Ureter (tissue), 1 donor: ENCODE results near the gene ATP8A2. TPM values are rescaled to one million over a fixed set of nuclear protein-coding genes. Genes with fewer than 3 reads are reported as not detected.

Experiments used
- DNase-seq: peaks from one replicate; pipeline ENCODE4 v3.0.0-alpha.2; 2020; ENCODE audit warnings: low spot score
- total RNA-seq: library from RNA; stranded (reverse); gene quantifications from one replicate; pipeline ENCODE4 v1.2.4, GENCODE V29; 2023
- donor health status: DM: yes; HTN: yes; CAD: no.

The ATP8A2 gene
- total RNA-seq, 1 donor from 2014 or later, result 0.13 TPM

DNA sequence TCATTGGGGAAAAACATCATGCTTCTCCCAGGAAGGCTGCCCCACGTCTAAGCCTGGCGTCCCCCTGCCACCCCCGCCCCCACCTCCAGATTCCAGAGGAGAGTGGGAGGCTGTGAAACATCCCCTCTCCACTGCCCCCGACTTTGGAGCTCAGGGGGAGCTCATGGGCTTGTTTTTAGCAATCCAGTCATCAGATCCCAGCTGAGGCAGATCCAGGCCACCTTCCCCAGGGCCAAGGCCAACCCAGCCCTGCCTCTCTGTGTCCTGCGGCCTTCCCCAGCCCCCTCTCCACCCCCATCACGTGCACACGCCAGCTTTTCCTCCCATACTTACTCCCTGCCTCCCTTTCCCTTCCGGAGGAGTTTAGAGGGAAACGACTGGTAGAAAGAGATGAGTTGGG, 641.2 kb downstream of the ATP8A2 start:
- DNase-seq, result no peak

DNA sequence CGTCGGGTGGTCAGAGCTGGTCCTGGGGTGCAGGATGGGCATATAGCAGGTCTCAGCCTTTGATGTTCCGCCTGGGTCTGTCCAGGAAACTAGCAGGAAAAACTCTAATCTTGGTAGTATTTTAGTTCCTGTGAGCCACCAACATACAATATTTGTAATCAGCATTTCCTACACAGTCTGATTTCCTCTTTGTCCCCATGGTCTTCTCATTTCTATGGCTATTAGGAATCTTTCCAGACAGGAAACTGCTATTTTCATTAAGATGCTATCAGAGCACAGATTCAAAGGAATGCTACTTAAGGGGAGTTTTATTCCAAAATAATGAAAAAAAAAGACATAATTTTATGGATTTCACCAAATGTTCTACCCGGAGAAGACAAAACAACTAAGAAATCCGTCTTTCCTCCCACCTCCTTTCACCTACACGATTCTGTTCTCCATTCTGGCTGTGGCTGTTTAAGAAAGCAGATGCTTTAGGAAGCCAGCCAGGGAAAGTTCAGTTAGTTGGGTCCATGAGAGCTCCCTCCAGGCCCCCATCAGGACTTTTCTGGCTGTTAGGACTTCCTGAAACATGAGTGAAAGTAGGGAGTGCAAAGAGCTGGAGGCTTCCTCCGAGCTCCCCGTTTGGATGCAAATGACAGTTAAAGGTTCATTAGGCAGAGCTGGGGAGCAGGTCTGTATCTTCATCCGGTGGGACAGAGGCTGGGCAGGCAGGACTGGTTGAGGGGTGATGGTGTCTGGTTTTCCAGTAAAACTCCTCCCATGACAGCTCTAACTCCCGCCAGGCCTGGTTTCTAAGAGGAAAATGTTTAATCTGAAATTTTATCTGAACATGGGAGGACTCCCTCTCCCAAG, 643.7 kb downstream of the ATP8A2 start:
- no peak for DNase-seq

DNA sequence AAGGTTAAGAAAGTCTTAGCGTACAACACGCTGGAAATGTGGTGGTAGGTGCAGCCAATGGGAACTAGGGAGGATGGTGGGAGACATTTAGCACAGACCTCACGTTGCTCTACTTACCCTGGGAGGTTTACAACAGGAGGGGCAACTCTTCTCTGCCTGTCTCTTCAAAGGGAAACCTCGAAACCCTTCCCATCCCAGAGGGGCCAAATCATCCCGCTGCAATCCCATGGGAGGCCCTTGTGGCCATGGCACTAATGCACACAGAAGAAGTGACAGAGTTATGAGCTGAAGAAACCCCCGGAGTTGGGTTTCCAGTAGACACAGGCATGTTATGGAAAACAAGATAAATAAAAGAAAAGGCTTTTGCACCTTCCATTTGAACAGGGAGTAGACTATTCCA, 644.4 kb downstream of the ATP8A2 start:
- DNase-seq, result no peak

DNA sequence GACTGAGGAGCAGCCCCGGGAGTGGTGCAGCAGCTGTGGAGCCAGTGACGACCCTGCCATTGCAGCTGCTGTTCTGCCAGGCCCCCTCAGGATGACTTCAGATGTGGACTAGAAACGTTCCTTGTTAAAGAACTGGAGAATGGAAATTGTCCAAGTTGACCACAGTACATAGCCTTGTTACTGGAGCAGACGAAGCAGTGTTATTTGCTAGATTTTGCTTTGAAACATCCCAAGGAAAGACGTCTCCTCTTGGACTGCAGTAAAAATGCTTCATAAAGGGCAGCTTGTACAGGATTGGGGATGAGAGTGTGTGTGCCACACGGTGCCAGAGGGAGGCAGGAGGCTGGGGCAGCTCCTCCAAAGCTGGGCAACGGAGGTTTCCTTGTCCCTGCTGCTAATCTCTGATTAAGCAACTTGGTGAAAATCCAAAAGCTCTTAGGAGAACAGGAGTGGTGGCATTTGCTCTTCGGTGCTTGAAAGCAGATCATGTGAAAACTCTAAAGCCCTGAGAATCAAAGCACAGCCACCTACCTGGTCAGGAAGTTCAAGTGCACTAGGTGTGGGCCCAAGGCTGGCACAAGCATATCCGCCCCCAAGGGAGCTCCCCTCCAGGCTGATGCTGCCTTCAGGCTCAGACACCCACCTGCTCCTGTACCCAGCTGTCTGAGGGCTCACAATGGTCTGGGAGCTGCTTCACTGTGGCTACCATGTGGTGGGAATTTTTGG, 645.6 kb downstream of the ATP8A2 start:
- DNase-seq, result no peak

DNA sequence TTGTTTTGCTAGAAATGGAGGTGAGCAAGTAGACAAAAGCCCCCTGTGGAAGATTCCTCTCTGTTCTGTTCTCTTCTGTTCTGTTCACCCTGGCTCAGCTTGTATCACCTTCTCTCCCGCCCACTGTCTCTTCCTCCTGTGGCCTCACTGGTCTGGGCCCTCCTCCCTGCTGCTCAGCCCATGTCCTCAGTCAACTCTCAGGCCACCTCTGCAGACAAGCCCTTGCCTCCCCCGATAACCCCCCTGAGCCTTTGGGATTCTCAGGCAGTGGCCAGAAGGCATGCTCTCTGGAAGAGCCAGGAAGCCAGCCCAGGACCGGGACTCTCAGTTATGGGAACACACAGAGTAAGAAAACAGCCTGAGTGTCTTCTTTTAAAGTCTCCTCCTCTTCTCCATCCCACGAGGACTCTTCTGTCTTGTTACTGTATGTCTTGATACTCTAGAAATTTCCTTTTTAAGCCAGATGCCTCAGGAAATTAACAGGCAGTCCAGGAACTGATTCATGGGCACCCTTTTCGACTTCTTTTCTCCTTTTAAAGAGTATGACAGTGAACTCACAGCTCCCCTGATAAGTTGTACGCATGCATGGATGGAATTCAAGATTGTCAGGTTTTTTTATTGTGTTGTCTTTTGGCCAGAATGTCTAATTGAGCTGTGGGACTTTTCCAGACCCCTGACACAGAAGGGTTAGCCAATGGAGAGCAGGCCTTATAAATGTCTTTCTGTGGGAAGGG, 646.3 kb downstream of the ATP8A2 start:
- no peak for DNase-seq

DNA sequence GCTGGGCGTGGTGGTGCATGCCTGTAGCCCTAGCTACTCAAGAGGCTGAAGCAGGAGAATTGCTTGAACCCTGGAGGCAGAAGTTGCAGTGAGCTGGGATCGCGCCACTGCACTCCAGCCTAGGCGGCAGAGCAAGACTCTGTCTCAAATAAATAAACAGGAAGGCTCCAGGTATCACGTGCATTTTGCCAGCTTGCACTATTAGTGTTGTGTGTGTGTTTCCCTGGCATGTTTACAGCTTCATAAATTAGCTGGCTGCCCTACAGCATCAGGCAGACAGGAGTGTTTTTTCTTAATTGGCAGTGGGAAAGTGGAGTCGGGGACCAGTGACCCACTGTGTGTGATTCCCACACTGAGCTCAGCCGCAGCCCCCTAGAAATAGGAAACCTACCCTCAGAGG, 647.5 kb downstream of the ATP8A2 start:
- DNase-seq, result no peak

DNA sequence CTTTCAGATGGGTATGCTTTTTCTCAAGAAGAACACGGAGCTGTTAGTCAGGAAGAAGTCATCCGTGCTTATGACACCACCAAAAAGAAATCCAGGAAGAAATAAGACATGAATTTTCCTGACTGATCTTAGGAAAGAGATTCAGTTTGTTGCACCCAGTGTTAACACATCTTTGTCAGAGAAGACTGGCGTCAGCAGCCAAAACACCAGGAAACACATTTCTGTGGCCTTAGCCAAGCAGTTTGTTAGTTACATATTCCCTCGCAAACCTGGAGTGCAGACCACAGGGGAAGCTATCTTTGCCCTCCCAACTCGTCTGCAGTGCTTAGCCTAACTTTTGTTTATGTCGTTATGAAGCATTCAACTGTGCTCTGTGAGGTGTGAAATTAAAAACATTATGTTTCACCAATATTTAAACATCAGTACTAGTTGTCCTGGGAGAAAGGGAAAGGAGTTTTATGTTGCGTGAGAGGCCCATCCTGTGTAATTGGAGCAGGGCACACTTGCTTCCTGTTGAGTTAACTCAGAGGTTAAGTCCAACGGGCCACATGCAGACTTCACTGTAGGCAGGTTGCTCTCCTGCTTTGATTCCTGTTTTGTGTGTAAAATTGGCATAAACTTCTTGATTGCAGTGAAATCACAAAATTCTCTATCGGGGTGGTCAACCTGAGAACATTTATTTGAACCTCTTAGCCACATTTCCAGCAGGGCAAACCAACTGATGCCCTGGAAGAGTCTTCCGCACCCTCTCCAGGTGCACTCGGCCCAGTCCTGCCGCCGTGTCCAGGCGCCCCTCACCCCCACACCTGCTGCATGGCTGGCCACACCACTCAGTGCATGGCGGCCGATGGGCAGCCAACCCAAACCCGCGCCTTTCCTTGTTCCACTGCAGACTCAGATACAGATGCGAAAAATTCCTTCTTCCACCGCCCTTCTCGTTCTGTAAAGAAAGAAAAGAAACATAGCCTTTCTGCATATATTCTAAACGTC, 648.4 kb downstream of the ATP8A2 start:
- DNase-seq, result no peak

DNA sequence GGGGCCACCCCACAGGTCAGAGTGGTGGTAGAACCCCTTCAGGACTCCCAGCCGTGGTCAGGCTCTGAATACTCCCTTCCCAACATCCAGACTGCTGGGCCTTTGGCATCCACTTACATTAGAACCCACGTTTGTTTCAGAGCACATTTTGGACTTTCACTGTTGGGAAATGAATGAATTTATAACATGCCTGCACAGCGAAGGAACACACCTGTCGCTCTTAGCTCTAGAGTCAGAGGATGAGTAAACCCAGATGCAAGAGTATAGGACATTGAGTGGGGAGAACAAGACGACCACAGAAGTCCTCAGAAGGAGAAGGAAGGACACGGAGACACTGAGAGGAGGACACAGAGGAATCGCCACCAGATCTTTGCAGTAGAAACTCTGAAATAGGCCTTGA, 649.1 kb downstream of the ATP8A2 start:
- DNase-seq, result no peak

DNA sequence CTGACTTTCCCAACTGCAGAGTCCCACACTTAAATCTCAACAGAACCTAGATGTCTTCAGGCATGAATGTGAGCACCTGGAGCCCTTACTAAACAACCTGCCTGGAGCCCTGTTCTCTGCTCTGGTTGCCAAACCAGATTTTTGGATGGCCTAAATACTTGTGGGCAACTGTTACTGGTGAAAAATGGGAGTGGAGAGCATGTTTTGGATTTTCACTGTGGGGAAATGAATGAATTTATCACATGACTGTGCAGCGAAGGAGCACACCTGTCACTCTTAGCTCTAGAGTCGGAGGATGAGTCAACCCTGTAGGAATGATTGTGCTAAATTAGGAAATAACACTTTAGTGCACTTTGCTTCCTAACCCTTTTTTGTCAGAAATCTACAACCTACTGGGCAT, 649.7 kb downstream of the ATP8A2 start:
- DNase-seq, result no peak

DNA sequence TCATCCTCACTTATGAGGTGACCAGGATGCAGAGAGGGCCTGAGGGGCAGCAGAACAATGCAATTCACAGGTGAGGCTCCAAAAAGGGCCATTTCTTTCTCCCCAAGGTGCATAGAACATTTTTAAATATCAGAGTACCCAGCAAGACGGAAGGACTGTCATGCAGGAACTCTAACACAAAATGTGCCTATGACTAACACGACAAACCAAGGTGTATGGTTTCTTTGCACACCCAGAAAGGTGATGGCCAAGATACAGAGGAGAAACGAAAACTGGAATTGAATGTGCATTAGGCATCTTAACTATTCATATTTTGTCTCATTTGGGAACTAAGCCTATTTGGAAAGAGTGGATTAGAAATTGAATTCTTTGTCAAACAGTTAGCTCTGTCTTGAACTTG, 650.2 kb downstream of the ATP8A2 start:
- no peak for DNase-seq

DNA sequence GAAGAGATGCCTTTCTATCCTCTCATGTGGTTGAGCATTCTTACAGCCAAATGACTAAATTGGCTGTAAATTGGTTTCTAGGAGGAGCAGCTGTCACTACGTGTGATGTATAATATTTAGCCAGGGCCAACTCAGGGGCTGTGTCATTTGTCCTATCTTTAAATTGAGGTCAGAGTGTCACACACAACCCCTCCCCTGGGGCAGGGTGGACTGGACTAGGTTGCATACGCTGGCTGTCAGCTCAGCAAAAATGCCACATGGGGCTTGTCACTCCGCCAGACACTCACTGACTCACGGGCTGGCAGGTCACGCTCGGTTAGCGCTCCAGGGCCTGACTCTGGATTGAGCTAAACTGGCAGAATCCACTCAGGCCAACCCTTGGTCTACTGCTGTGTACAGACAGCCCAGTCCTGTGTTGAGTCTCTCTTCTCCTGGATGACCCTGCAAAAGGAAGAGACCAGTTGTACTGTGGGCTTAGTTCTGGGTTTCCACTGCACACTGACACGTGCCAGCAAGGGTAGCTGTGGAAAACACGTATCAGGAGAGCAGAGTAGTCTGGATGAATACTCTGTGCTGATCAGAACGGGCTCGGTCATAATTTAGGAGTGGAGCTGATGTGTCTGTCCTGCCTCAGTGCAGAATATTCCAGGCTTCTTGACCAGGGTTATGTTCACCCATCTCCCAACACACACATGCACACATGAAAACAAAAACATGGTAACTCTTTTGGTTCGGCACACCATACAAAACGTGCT, 650.9 kb downstream of the ATP8A2 start:
- DNase-seq, result peak; percentile 78

DNA sequence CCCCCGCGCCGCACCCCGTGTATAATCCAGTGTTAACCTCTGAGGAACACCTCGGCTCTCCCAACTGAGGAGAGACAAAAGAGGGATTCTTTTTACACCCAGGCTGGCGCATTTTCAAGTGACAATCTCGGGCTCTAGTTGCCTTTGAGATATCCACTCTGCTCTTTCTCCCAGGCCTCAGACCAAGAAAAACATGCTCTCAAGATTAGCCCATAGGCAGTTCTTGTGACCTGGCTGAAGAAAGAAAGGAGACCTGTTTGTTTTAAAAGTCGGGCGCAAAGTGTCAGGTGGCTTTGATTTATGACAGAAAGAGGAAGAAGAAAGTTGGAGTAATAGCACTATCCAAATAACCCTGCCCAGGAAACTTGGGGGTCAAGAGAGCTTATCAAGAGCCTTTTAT, 652.8 kb downstream of the ATP8A2 start:
- no peak for DNase-seq

DNA sequence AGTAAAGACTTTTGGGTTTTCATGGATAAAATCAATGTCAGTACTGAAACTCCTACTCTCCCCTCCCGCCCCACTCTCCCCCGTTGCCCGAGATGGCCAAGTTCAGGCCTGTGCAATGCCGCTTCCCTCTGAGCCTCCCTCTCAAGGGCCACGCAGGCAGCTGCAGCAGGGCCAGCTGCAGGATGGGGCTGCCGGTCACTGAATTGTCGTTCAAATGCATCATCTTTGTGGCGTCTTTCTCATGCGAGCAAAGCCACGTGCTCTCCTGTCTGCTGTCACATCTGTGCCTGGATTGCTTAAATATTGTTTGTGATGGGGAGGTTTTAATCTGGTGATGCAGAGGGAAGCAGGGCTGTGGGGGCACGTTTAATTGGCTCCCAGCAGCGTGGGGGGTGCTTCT, 653.4 kb downstream of the ATP8A2 start:
- DNase-seq, result no peak

DNA sequence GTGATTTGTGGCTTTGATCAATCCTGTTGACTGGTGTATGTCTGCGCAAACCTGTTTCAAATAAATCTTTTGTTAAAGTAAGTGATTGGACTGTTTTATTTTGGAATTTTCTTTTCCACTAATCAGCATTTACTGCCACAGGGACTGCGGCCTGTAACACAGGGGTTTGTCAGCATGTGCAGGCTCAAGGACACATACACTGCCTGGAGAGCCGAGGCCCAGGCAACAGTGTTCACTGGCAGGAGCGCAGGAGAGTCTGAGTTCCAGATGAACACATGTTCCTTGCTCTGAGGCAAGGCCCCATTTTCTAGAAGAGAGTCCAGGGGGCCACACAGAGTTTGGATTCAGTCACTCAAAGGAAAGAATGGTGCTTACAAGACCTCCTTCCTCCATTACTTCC, 654.0 kb downstream of the ATP8A2 start:
- DNase-seq, result no peak

DNA sequence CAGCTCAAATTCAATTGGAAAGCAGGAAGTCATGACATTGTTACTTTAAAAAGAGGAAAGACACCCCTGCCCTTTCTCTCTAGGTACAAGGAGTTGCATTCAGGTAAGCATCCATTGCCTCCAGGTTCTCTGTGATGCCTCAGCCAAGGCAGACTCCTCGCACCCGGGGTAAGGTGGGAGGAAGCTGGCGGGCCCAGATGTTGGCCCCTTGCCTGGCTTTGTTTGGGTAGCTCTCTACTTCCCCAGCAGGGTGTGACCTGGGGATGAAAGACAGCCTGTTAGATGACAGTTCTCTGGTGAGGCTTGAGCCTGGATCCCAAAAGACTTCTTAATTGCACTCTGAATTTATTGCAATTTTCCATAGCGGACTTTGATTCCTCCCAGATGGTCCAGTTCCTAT, 654.4 kb downstream of the ATP8A2 start:
- no peak for DNase-seq

DNA sequence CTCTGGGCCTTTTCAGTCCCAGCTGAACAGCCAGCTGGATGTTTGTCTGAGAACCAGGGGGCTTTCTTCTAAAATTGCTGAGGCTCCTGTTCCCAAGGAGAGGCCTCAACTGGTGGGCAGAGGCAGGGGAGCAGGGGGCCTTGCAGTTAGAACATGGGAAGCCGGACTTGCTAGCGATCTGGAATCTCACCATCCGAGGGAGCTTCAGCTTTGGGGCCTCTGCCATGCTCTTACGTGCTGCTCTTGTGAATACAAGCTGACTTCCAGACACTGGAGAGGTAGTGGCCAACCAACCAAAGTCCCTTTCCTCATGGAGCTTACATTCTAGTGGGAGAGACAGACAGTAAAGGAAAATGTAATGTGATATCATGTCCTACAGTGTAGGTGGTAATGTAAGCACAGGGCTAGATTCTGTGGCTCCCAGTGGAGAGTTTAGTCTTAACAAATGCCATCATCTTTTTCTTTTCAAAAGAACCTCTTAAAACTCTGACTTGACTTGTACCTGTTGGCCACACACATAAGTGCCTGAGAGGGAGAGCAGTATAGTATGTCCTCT, 657.9 kb downstream of the ATP8A2 start:
- no peak for DNase-seq

DNA sequence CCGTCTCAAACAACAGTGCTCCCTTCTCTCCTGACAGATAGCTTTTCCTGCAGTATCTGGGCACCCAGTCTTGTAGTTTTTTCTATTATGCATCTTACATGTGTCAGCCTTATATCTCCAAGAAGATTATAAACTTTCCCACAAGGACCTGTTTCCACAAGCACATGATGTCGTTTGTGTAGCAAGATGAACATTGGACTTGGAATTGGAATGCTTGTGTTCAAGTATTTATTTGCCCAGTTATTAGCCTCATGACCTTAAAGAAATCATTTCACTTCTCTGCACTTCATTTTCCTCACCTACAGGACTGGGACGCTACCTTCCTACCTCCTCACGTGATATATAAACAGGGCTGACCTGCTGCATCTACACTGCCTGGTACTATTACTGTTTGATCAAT, 658.6 kb downstream of the ATP8A2 start:
- DNase-seq, result no peak

DNA sequence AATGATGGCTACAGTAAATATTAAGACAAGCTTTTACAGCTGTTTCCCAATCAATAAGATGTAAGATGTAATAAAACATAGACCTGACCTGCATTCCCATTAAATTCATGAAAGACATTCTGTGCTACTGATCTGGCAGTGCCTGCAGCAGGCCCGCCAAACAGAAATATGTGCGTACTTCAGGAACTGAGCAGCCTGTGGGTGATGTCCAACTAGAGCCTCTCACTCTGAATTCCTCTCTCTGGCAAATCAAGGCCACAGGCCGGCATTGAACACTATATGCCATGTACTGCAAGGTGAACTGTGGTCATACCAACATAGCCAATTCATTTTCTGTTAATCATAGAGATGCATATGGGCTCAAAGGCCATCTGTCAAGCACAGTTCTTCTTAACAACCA, 662.2 kb downstream of the ATP8A2 start:
- DNase-seq, result no peak

DNA sequence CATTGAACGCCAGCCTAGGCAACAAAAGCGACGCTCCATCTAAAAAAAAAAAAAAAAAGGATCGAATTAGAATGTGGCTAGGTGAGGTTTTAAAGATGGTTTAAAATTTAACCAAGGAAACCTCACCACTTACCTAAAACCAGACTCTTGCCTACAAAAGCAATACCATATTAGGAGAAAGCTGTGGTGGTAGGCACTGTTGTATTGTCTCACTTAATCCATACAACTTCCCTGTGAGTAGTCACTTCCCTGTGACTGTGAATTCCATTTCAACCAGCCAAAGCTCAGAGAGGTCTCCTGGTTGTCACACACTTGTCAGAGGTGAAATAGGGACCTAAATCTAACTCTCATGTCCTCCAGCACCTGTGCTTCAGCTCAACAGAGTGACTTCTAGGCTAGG, 664.6 kb downstream of the ATP8A2 start:
- DNase-seq, result no peak

DNA sequence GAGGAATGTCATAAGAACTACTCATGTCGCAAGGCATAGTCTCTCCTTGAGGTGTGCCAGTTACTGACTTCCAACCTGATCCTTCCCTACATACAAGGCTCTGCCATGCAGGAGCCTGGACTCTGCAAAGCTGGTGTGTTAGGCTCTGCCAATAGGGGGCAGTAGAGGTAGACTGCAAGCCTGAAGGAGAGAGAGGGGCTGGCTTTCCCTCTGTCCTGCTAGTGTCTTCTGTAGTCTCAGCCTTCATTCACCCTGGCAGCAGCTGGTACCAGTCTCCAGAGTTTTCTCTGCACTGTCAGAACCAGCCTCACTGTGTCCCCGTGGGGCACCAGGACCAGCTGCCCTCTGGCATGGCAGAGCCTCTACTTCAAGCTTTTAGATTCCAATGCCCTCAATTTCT, 665.5 kb downstream of the ATP8A2 start:
- DNase-seq, result no peak
